Lower leg skin (tissue), 3 donors: Measurements from ENCODE around the gene TNS3.

Experiments used
- POLR2A ChIP-seq, 2 donors: fragments of 450-650 bp; IDR thresholded peaks; one replicate each; pipeline ENCODE4 v1.6.1; 2016 to 2017; ENCODE audit warnings: antibody characterized with exemption in 2 of 2, mild to moderate bottlenecking in 1 of 2, moderate library complexity in 1 of 2
- TF ChIP-seq, protein P1 (sequence below), 3 donors: fragments of 450-650 bp; IDR thresholded peaks; one replicate each; pipeline ENCODE4 v1.5.1; 2016; ENCODE audit warnings: antibody characterized with exemption in 3 of 3, mild to moderate bottlenecking in 3 of 3, moderate library complexity in 2 of 3

DNA sequence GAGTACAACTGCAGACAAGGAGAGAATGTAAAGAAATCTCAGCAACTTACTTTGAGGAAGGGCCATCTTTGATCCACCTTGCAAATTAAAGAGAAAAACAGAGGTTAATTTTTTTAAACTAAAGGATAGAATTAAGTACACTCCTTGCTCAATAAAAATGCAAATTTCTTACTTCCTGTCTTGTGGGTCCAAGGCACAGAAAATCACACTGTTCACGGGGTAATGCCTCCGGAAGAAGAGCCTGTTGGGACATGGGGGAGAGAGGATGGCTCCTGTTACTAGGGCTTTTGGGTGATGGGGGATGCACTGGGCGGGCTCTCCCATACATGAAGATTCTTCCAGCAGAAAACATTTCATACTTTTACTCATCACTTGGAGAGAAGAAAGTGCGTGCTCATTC, 301.8 kb downstream of the TNS3 start:
- TF ChIP-seq, protein P1, sequence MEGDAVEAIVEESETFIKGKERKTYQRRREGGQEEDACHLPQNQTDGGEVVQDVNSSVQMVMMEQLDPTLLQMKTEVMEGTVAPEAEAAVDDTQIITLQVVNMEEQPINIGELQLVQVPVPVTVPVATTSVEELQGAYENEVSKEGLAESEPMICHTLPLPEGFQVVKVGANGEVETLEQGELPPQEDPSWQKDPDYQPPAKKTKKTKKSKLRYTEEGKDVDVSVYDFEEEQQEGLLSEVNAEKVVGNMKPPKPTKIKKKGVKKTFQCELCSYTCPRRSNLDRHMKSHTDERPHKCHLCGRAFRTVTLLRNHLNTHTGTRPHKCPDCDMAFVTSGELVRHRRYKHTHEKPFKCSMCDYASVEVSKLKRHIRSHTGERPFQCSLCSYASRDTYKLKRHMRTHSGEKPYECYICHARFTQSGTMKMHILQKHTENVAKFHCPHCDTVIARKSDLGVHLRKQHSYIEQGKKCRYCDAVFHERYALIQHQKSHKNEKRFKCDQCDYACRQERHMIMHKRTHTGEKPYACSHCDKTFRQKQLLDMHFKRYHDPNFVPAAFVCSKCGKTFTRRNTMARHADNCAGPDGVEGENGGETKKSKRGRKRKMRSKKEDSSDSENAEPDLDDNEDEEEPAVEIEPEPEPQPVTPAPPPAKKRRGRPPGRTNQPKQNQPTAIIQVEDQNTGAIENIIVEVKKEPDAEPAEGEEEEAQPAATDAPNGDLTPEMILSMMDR (IDR thresholded peaks at IDR 0.05), result no peak
- no peak for TF ChIP-seq POLR2A (IDR thresholded peaks at IDR 0.05)
